Panc1 (cell line): ENCODE measurements around the gene NEUROD4. TPM values are rescaled to one million over a fixed set of nuclear protein-coding genes. Genes with fewer than 3 reads are reported as not detected.

Source experiments
- ATAC-seq: fragments of 200-7000 bp; cut with Tn5 transposase; 2 replicates; pipeline ENCODE4 v1.9.1; 2020; ENCODE audit warnings: mild to moderate bottlenecking, moderate library complexity
- BruUV-seq: library from RNA; stranded (reverse); fragments of 400-500 nt; replicated peaks from 2 replicates; lab custom pipeline; 2021; lab: Mats Ljungman, UMichigan
- CTCF ChIA-PET: fragments of 300-600 bp; sonication (Branson Sonifier 250); formaldehyde crosslinking; loops from one replicate; lab custom pipeline; 2022; ENCODE audit warnings: antibody characterized with exemption; lab: Charles Lee
- POLR2A ChIA-PET: fragments of 300-600 bp; sonication (Branson Sonifier 250); formaldehyde crosslinking; loops from one replicate; lab custom pipeline; 2022; ENCODE audit warnings: antibody characterized with exemption; lab: Charles Lee
- DNase-seq: peaks from one replicate; pipeline ENCODE4 v3.0.0-alpha.2; 2010; ENCODE audit warnings: low read depth, low spot score
- H3K27ac ChIP-seq: 2 replicates; pipeline ENCODE4 v1.5.1; 2011; ENCODE audit warnings: mild to moderate bottlenecking, low read length, inconsistent platforms
- H3K27me3 ChIP-seq: fragments of 200-500 bp; sonication (Bioruptor generic); 2 replicates; pipeline ENCODE4 v1.6.0; 2014; ENCODE audit warnings: low read length, inconsistent platforms; ENCODE audit not compliant: control insufficient read depth, insufficient read depth
- H3K36me3 ChIP-seq: fragments of 200-500 bp; sonication (Bioruptor generic); 2 replicates; pipeline ENCODE4 v1.5.1; 2014; ENCODE audit warnings: inconsistent platforms, mild to moderate bottlenecking, low read length, moderate library complexity; ENCODE audit not compliant: control insufficient read depth, insufficient read depth
- H3K4me1 ChIP-seq: 2 replicates; pipeline ENCODE4 v1.5.1; 2011; ENCODE audit warnings: inconsistent platforms, mild to moderate bottlenecking, low read length, moderate library complexity; ENCODE audit not compliant: control insufficient read depth, insufficient read depth
- H3K4me3 ChIP-seq, 2 experiments: 2 replicates each; pipeline ENCODE4 v1.5.1; 2011 to 2012; ENCODE audit warnings: low read depth in 2 of 2, low read length in 2 of 2, mild to moderate bottlenecking in 2 of 2, inconsistent platforms in 1 of 2, moderate library complexity in 1 of 2
- H3K9me3 ChIP-seq: fragments of 200-500 bp; sonication (Bioruptor generic); 2 replicates; pipeline ENCODE4 v1.5.1; 2014; ENCODE audit warnings: low read depth, mild to moderate bottlenecking, inconsistent platforms, low read length, moderate library complexity; ENCODE audit not compliant: control insufficient read depth, insufficient read depth
- CTCF ChIP-seq: fragments of 450-650 bp; IDR thresholded peaks from 2 replicates; pipeline ENCODE4 v1.5.1; 2017; ENCODE audit warnings: mild to moderate bottlenecking
- POLR2AphosphoS5 ChIP-seq: IDR thresholded peaks from 2 replicates; pipeline ENCODE4 v1.6.1; 2012; ENCODE audit warnings: mild to moderate bottlenecking, low read depth, low read length, moderate library complexity
- SIN3A ChIP-seq: IDR thresholded peaks from 2 replicates; pipeline ENCODE4 v1.6.1; 2012; ENCODE audit warnings: low read depth, mild to moderate bottlenecking, low read length, moderate library complexity, borderline replicate concordance; ENCODE audit not compliant: insufficient read depth
- TCF7L2 ChIP-seq: IDR thresholded peaks from 2 replicates; pipeline ENCODE4 v1.6.1; 2011; ENCODE audit warnings: mild to moderate bottlenecking, low read depth, low read length, inconsistent platforms
- in situ Hi-C: cut with HindIII; loops from 2 replicates; pipeline ENCODE4 v1.10.0; 2016; ENCODE audit warnings: low sequenced_read_pairs, low pct_unique_long_range_greater_than_20kb
- intact Hi-C: fragments of 100-400 bp; cut with micrococcal nuclease; formaldehyde crosslinking; loops from one replicate; pipeline ENCODE4 v1.10.0; 2022; ENCODE audit not compliant: unreplicated experiment
- total RNA-seq: library from RNA; stranded (reverse); gene quantifications from one replicate; pipeline ENCODE4 v1.2.1, GENCODE V29; 2021; ENCODE audit not compliant: unreplicated experiment
- TF ChIP-seq, protein P1 (sequence below), 2 experiments: IDR thresholded peaks; 2 replicates each; pipeline ENCODE4 v1.6.1; 2011 to 2012; ENCODE audit warnings: low read depth in 2 of 2, control low read depth in 1 of 2, low read length in 1 of 2, mild to moderate bottlenecking in 1 of 2, moderate library complexity in 1 of 2; ENCODE audit not compliant: insufficient read depth in 1 of 2

Gene NEUROD4
- total RNA-seq, 1 experiment from 2014 or later: not detected

DNA sequence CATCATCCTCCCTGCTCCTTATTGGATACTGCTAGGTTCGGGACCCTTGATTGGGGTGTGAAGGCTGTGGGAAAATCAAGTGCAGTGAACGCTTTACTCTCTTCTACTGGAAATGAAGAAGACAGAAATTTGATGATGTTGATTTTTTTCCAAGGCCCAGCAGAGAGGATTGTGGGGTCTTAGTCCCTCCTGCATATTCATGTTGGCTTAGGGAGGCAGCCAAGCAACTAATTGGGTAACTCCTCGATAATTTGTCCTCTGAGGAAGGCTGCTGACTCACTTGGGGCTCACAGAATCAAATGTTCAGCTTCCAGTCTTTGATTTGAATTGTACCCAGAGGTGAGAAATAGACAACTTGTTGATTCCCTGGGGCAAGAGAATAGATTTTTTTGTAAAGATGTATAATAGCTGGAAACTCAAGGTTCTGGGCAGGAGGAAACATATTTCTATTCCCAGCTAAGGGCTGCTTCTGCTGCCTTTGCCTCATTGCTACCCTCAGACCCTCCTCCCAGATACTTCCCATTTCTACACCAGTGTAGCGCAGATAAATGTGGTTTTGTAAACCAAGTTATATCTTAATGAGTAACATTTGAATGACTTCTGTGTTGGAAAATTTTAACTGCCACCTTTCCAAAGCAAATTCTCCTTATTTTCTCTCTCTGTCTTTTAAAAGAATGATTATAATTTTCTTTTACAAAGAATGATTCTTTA, 21.7 kb downstream of the NEUROD4 start:
- POLR2A ChIA-PET: no interaction called here
- intact Hi-C loops (no loop called here), in situ Hi-C loops (no loop called here)
- TF ChIP-seq POLR2AphosphoS5 (no peak), CTCF (no peak), SIN3A (no peak), TCF7L2 (no peak)
- TF ChIP-seq, protein P1, sequence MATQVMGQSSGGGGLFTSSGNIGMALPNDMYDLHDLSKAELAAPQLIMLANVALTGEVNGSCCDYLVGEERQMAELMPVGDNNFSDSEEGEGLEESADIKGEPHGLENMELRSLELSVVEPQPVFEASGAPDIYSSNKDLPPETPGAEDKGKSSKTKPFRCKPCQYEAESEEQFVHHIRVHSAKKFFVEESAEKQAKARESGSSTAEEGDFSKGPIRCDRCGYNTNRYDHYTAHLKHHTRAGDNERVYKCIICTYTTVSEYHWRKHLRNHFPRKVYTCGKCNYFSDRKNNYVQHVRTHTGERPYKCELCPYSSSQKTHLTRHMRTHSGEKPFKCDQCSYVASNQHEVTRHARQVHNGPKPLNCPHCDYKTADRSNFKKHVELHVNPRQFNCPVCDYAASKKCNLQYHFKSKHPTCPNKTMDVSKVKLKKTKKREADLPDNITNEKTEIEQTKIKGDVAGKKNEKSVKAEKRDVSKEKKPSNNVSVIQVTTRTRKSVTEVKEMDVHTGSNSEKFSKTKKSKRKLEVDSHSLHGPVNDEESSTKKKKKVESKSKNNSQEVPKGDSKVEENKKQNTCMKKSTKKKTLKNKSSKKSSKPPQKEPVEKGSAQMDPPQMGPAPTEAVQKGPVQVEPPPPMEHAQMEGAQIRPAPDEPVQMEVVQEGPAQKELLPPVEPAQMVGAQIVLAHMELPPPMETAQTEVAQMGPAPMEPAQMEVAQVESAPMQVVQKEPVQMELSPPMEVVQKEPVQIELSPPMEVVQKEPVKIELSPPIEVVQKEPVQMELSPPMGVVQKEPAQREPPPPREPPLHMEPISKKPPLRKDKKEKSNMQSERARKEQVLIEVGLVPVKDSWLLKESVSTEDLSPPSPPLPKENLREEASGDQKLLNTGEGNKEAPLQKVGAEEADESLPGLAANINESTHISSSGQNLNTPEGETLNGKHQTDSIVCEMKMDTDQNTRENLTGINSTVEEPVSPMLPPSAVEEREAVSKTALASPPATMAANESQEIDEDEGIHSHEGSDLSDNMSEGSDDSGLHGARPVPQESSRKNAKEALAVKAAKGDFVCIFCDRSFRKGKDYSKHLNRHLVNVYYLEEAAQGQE (IDR thresholded peaks at IDR 0.05; ENCODE audit: insufficient read depth in 1 of 2, low read depth in 2 of 2, low read length in 1 of 2): no peak
- Histone ChIP-seq H3K27ac (no peak overlapping the region), H3K4me3 (no peak overlapping the region), H3K4me1 (no peaks in the 10 kb centered on the region), H3K36me3 (no peaks in the 10 kb centered on the region), H3K9me3 (no peaks in the 10 kb centered on the region), H3K27me3 (peaks cover 32% of the 10 kb centered on the region)
- no peak for ATAC-seq
- CTCF ChIA-PET: no interaction called here
- no peak for DNase-seq
- no TSS peak for BruUV-seq

- H3K27me3 ChIP-seq: peaks cover 25% of the 10 kb centered on the region
Measured at GRCh38 chr12:55043542-55043941, 23.8 kb downstream of the NEUROD4 start.

More at GRCh38 chr12:55043542-55043941, 23.8 kb downstream of the NEUROD4 start:
- no peaks in the 10 kb centered on the region for H3K9me3 ChIP-seq
- CTCF ChIA-PET: no interaction called here
- ATAC-seq (no peak), DNase-seq (no peak)
- H3K36me3 ChIP-seq: no peaks in the 10 kb centered on the region
- TF ChIP-seq, protein P1 (IDR thresholded peaks at IDR 0.05; ENCODE audit: insufficient read depth in 1 of 2, low read depth in 2 of 2, low read length in 1 of 2): no peak
- TF ChIP-seq CTCF (no peak), POLR2AphosphoS5 (no peak), TCF7L2 (no peak), SIN3A (no peak)
- in situ Hi-C loops (no loop called here), intact Hi-C loops (no loop called here)
- no peak overlapping the region for H3K4me3 ChIP-seq
- H3K4me1 ChIP-seq: no peaks in the 10 kb centered on the region
- POLR2A ChIA-PET: no interaction called here
- BruUV-seq: no TSS peak
- H3K27ac ChIP-seq: no peak overlapping the region
